HG03378 (cell line): Measurements from ENCODE around the gene HS3ST5.
A peak's percentile ranks its signal among the peaks of the same experiment; 100 is the strongest.
"Not testable (repeated sequence)": the region's sequence is repeated elsewhere in the genome, so short reads cannot be mapped to it uniquely, and the experiment has no call there.

Experiments used
- ATAC-seq: cut with Tn5 transposase; IDR thresholded peaks from one replicate; pipeline ENCODE4 v1.9.1; 2021; ENCODE audit warnings: mild to moderate bottlenecking, moderate library complexity; ENCODE audit not compliant: unreplicated experiment

HS3ST5 gene

GRCh38 chr6:114058435-114058834 is 284.4 kb downstream of the HS3ST5 start:
- no peak for ATAC-seq

DNA sequence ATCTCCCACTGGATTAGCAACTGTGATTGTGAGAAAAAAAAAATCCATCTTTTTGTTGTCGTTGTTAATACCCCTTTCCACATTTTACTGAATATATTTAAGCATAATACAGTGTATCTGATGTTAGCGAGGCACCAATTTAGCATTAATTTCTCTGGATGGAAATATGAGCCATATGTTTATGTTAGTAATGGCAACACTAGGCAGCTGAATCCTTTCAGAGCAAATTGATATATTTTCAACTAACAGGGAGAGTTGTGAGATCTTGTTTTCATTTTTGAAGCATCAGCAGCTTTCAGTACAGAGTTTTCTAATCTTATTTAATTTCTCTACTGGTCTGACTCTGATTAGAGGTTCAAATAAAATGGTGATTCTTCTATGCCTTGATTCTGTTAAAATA is 287.1 kb downstream of the HS3ST5 start:
- no peak for ATAC-seq

DNA sequence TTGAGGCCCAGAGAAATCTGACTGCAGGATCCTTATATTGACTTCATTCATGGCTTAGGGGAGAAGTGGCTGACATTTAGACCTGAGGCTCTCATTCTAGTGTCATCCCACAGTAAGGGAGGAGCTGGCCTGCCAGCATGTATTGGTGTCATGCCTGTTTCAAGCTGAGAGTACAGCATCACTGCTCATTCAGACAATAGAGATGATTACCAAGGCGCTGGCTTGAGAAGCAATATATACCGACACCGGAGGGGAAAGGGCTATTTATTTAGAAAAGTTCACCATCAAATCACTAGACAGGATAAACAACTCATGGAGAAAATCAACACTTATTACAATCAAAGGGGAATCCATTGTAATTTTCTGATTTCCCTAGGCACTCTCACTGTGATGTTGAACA is 287.5 kb downstream of the HS3ST5 start:
- ATAC-seq, result no peak

- no peak for ATAC-seq
Measured at GRCh38 chr6:114053791-114054190, 289.0 kb downstream of the HS3ST5 start.

GRCh38 chr6:114052141-114052540 is 290.7 kb downstream of the HS3ST5 start:
- no peak for ATAC-seq

DNA sequence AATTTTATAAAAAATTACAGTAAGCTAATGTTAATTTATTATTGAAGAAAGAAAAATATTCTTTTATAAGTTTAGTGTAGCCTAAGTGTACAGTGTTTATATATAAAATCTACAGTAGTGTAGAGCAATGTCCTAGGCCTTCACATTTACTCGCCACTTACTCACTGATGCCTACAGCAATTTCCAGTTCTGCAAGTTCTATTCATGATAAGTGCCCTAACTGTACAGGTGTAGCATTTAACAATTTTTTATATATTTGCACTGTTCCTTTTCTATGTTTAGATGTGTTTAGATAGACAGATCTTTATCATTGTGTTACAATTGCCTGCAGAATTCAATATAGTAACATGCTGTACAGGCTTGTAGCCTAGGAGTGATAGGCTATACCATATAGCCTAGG is 291.8 kb downstream of the HS3ST5 start:
- ATAC-seq, result no peak

DNA sequence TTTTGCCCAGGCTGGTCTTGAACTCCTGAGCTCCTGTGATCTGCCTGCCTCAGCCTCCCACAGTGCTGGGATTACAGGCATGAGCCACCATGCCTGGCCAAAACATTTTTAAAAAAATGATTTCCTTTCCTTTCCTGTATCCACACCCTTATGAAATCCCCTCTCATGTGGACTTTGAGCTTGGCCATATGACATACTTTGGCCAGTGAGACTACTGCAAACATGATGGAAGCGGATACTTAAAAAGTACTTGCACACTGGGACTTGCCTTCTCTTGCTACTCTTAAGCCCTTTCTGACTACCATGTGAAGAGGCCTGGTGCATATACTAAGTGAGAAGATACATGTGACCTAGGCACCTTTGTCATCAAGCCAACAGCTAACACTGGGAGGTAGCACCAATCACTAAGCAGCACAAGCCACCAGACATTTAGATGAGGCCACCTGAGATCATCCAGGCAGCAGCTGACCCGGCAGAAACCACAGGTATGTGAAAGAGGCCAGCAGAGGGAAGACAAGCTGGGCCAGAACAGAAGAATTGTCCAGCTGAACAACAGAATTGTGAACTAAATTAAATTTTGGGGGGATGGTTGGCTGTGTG is 293.4 kb downstream of the HS3ST5 start:
- no peak for ATAC-seq

DNA sequence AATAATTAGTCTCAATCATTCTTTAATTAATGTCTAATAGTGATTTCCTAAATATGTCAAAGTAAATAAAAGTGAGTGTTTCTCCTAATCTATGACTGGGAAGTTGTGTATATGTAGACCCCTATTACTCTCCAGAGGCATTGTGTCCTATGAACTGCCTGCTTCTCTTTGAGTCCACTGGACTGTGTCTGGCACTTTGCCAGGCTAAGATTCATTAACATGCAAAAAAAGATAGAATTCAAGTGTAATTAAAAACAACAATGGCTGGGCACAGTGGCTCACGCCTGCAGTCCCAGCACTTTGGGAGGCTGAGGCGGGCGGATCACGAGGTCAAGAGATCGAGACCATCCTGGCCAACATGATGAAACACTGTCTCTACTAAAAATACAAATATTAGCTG is 298.3 kb downstream of the HS3ST5 start:
- not testable (repeated sequence) for ATAC-seq

GRCh38 chr6:114042267-114043016 is 300.4 kb downstream of the HS3ST5 start:
- no peak for ATAC-seq

DNA sequence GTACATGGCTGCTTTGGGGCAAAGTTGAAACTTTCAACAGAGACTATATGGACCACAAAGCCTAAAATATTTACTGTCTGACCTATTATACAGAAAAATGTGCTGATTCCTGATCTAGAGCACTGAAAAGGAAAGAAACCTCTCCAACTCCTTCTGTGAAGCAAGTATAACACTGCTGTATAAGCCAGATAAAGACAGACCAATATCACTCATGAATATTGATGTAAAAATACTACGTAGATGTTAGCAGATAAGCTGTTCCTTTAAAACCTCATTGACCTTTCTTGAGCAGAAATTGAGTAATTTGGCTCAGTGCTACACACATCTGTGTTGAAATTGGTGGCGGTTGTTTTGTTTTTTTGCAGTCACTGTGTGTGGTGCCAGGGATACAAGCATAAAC is 302.0 kb downstream of the HS3ST5 start:
- no peak for ATAC-seq

GRCh38 chr6:114039841-114040240 is 303.0 kb downstream of the HS3ST5 start:
- no peak for ATAC-seq

DNA sequence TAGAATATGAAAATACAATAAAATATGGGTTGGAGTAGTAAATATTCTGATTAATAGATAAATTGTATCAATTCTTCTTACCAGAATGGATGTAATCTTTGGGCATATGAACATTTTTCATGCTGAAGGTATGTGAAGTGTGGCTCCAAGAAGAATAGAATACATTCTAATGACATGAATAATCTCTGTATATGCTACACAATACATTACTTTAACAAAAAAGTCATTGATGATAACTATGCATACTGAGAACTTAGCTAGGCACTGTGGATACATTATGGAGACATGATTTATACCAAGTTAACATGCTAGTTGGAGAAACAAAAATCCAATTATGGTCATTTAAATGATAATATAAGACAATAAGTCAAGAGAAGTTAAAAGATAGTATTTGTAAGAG is 309.2 kb downstream of the HS3ST5 start:
- ATAC-seq, result no peak

- no peak for ATAC-seq
Measured at GRCh38 chr6:114032721-114033120, 310.1 kb downstream of the HS3ST5 start.

DNA sequence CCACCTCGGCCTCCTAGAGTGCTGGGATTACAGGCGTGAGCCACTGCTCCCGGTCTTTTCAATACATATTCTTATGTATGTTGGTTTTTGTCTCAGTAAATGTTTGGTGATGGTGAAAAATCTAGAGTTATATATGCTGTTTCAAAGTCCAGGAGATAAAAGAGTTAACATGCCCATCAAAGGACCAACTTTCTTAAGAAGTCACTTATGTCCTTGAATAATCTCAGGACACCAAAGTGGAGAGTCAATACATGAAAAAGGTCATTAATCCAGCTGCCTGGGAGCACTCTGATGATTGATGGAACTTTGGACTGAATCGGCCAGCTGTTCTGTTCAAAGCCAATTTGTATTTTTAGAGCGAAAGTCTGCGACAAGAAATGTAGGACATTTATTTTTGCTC is 312.1 kb downstream of the HS3ST5 start:
- ATAC-seq, result no peak

DNA sequence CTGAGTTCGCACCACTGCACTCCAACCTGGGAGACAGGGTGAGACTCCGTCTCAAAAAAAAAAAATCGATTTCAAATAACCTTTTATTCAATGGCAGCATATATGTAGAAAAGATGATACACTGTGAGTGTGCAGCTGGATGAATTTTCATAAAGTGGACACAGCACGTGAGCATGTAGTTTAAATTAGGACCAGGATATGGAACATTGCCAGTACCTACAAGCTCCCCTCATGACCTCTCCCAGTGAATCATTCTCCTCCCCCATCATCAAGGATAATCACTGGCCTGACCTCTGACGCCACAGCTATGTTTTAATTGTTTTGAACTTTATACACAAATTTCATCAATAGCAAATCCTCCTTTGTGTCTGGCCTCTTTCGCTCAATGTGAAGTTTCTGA is 318.1 kb downstream of the HS3ST5 start:
- no peak for ATAC-seq

DNA sequence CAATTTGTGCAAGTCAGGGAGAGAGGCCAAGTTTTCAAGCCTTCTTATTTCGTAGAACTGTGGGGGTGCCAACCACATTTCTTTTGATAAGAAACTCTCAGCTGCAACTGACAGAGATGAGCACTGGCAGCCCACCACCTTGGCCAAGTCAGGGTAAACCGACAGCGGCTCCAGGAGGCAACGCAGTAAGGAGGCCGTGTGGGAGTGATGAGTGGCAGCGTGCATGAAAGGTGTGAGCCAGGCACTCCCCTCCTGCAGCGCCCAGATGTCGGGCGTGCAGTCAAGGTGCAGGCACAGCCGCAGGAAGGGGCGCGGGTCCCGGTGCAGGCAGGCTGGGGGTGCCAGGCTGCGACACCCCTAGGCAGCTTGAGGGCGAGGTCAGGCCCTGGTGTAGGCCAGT is 322.6 kb downstream of the HS3ST5 start:
- no peak for ATAC-seq

GRCh38 chr6:114017146-114017545 is 325.7 kb downstream of the HS3ST5 start:
- ATAC-seq, result not testable (repeated sequence)

DNA sequence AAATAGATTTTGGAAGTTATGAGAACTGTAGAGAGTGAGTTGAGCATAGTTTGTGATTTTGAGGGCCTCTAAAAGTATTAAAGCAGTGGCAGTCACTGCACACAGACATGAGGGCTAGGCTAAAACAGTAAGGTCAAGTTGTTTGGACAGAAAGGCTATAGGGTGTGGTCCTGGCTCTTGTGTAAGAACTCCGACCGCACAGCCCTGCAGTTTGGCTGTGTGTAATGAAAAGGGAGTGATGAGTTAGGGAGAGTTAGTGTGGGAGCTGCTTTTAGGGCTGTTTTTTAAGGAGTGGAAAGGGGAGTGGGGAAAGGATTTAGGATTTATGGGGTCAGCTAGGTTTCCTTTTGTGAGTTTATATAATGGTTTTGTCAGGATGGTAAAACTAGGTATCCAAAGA is 328.7 kb downstream of the HS3ST5 start:
- not testable (repeated sequence) for ATAC-seq

DNA sequence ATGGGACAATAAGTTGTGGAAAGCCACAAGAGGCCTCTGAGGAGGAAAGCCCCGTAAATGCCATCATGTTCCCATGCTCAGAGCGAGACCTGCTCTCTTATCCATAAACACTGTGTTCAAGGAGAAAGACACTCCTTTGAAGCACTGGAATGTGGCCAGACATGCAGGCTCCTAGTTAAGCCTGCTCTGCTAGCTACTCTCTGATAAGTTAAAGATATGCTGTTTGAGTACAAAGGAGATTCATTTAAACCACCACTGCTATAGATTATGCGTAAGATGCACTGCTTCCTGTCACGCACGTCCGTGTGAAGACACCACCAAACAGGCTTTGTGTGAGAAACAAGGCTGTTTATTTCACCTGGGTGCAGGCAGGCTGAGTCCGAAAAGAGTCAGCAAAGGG is 331.3 kb downstream of the HS3ST5 start:
- not testable (repeated sequence) for ATAC-seq

GRCh38 chr6:114010540-114010939 is 332.3 kb downstream of the HS3ST5 start:
- ATAC-seq, result no peak

GRCh38 chr6:114009192-114009591 is 333.6 kb downstream of the HS3ST5 start:
- ATAC-seq, result no peak

DNA sequence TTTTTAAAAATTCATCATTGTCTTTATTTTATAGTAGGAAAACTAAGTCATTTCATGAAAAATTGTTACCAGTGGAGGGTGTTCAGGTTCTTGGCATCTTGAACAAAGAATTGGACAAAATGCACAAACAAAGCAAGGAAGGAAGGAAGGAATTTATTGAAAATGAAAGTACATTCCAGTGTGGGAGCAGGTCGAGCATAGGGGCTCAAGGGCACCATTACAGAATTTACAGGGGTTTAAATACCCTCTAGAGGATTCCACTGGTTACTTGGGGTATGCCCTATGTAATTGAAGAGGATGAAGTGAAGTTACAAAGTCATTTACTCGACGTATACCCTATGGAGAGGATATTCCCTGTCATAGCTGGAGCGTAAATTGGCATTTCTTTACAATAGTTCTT is 334.5 kb downstream of the HS3ST5 start:
- ATAC-seq, result no peak

GRCh38 chr6:114007516-114007915 is 335.3 kb downstream of the HS3ST5 start:
- peak; percentile 87 for ATAC-seq
